ENCODE data around the gene TSPAN33.
"Not testable (repeated sequence)": the region's sequence is repeated elsewhere in the genome, so short reads cannot be mapped to it uniquely, and the experiment has no call there.

The TSPAN33 gene

DNA sequence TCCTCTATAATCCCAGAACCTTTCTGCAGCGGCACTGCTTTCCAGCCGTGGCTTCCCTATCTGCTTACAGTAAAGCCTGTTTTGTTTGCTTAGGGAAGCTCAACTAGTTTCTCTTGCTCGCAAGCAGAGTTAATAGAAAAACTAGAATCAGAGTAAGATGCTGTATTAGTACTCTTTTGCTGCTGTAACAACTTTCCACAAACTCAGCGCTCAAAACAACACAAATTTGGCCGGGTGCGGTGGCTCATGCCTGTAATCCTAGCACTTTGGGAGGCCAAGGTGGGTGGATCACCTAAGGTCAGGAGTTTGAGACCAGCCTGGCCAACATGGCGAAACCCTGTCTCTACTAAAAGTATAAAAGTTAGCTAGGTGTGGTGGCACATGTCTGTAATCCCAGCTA lies 29.4 kb downstream of the TSPAN33 start:
- not testable (repeated sequence) for DNase-seq

DNA sequence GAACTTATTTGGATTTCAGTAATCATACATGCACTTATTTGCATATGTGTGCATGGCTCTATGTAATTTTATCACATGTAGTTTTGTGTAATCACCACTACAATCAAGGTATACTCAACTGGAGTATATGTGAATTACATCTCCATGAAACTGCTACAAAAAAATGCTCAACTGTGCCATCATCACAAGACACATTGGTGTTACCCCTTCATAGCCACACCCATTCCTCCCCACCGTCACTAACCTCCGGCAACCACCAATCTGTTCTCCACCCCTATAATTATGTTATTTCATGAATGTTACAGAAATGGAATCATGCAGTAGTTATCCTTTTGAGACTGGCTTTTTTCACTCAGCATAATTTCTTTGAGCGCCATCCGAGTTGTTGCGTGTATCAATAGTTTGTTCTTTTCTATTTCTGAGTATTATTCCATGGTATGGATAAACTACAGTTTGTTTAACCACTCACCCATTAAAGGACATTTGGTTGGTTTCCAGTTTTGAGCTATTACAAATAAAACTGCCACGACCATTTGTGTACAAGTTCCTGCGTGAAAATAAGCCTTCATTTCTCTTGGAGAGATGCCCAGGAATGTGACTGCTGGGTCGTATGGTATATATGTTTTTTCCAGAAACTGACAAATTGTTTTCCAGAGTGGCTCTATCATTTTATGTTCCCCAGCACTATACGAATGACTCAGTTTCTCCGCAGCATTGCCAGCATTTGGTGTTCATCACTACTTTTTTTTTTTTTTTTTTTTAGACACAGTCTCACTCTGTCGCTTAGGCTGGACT lies 32.6 kb downstream of the TSPAN33 start:
- no peak for DNase-seq

DNA sequence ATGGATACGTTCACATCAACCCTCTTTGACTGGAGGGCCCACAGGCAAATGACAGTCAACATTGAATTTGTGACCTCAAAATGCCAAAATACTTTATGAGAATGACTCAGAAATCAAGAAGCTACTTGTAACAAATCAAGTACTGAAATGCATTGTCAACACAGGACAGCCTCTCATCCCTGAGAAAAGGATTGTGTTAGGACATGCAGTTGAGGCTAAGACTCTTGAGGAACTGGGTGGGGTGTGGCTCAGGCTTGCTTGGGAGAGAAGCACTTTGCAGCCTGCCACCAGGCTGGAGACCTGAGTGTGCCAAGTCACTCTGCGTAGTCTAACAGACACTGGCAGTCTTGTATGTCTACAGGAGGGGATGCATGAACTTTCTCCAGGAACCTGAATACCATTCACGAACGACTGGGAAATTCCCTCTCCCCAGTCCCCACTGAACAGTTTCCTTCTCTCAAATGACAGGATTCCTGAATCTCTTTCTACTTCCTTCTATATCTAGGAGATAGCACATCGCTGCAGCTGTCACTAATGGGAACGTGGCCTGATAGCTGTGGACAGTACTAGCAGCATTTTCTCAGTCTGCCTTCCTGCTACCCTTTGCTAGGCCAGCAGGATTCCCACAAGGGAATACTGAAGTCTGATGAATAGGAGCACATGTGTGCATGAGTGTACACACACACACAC lies 40.6 kb downstream of the TSPAN33 start:
- no peak for DNase-seq

DNA sequence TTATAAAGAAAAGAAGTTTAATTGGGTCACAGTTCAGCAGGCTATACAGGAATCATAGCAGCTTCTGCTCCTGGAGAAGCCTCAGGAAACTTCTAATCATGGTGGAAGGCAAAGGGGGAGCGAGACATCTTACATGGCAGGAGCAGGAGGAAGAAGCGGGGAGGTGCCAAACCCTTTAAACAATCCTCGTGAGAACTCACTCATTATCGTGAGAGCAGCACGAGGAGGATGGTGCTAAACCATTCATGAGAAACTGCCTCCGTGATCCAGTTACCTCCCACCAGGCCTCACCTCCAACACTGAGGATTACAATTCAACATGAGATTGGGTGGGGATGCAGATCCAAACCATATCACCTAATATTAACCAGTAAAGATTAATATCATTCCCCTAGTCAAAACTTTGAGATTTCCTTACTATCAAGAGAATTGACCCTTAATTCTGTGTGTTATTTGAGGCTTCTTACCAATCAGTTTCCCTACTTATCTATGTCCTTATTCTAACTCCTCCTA lies 42.3 kb downstream of the TSPAN33 start:
- DNase-seq, result no peak

DNA sequence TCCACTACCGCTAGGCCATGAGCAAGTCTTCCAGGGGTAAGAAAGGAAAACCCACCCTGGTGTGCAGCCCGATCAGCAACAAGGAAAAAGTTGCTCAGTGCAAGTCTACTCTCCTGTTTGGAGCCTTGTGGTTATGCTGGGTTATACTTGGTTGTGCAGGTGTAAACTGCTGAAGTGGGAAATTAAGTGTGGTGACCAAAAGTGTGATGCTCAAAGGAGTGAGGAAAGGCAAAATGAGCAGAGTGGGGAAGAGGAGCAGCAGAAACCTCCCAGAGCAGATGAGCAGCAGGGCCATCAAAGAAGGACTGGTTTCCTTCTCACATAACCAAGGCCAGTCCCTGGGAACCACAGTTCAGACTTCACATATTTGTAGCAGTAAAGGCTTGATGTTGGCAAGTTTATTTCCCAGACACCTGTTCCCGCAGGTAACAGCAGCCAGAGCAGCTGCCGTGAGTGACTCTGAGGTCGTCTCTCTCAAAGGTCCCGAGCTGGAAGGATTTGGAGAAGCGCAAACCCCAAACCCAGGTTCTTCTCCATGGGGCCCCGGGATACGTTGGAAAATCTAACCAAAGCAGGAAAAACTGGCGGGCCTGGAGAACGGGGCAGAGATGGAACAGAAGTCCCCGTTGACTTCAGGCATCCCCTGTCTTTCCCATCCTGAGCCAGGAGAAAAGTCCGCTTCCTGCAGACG lies 43.3 kb downstream of the TSPAN33 start:
- DNase-seq, result no peak

DNA sequence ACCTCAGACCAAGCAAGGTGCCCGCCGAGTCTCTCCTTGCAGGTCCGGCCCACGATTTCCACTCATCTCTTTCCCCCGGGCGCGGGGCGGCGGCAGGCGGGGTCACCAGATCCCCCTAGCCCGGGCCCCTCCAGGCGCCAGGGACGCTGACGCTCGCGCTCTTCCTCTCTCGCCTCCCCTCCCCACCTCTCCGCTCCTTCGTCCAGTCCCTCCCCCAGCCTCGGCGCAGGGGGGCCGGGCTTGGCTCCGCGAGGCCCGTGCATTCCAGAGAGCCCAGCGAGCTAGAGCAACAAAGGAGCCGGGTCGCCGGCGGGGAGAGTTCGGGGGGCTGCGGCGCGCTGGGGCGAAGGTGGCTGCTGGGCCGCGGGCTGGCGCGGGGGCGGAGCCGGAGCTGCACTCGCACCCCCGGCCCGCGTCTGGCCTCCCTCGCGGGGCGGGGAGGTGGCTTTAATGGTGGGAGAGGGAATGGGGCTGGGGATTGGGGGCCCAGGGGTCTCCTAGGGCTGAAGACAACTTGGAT lies 43.9 kb downstream of the TSPAN33 start, which contains the start of gene SMO:
Gene SMO (plus strand): TSS at position 262 of the 520 bp plus-strand sequence. CDS start 519 bp downstream, outside the sequence.
- DNase-seq, result peak; percentile 5

DNA sequence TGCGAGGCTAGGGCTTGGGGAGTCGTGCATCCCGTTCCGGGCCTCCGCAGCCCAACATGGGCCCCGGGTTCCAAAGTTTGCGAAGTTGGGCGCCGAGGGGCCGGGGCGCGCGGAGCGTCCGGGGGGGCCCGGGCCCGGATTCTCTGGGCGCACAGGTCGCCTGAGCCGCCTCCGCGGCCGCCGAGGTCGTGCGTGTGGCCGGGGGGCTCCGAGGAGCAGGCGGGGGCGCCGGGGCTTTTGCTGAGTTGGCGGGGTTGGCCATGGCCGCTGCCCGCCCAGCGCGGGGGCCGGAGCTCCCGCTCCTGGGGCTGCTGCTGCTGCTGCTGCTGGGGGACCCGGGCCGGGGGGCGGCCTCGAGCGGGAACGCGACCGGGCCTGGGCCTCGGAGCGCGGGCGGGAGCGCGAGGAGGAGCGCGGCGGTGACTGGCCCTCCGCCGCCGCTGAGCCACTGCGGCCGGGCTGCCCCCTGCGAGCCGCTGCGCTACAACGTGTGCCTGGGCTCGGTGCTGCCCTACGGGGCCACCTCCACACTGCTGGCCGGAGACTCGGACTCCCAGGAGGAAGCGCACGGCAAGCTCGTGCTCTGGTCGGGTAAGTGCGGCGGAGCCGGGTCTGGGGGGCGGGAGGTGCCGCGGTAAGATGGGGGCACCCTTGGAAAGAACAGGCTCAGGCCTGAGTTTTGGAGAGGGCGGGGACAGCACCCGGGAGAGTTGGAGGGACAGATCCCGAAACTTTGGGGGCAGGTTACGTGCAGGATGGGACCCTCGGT lies 44.6 kb downstream of the TSPAN33 start:
- DNase-seq, result no peak

DNA sequence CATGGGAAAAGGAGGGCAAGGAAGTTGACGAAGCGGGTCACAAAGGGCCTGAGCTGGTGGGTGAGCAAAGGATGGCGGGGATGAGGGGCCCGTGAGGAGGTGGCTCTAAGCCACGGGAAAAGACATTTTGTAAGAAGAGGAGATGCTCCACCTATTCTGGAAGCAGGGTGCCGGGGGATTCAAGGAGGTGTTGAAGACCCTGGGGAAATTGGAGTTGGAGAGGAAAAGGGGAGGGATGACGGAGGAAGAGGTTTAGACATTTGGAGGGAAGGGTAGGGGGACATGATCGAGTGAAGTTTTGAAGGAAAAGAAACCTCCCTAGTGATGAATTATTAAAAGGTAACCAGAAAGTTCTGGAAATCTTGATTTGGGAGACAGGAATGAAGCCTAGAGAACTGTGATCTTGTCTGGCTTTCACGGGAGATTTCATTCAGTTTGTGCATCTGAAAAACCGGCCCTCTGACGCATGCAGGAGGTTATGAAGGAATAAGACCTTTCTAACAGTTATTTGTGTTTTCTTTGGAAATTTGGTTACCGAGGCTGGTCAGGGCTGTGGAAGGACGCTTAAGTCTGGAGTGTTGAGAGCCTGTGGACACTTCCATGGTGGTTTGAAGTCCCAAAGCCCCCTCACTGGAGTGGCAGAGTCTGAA lies 45.3 kb downstream of the TSPAN33 start:
- DNase-seq, result no peak

DNA sequence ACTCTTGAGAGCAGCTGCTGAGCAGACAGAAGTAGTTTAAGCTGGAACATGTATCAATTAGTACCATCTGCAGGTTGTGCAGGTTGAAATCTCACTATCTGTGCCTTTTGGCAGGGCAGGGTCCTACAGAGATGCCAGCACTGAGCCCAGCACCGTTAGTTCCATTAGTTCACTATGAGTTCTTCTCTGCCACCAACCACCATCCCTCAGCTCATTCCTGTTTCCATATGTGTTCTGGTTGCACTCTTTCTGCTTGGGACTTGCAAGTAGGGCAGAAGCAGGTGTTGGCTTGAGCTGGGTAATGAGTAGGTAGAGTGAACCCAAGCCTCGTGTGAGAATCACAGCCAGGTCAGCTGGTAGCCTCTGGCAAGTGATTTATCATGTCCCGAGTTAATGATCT lies 46.8 kb downstream of the TSPAN33 start:
- DNase-seq, result no peak

DNA sequence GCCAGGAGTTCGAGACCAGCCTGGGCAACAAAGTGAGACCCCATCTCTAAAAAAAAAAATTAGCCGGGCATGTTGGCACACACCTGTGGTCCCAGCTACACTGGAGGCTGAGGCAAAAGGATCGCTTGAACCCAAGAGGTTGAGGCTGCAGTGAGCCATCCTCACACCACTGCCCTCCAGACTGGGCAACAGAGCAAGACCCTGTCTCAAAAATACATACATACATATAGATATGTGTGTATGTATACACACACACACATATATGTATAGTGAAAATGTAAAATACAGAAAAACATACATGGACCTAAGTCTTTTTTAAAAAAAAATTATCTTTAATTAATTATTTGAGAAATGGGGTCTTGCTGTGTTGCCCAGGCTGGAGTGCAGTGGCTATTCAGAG lies 49.4 kb downstream of the TSPAN33 start:
- DNase-seq, result no peak

DNA sequence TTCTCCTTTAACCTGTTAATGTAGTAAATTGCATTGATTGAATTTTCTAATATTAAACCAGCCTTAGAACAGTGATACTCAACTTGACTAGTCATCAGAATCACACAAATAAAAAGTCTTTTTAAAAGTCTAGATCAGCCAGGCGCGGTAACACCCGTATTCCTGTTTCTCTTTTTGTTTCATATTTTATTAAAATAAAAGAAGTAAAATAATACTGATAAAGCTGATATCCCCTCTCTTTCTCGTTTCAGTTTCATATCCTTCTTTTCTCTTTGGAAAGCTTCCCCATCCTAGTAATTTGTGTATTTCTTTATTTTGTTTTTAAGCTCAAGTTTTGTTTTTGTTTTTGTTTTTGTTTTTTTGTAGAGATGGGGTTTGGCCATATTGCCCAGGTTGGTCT lies 53.3 kb downstream of the TSPAN33 start:
- DNase-seq, result no peak

DNA sequence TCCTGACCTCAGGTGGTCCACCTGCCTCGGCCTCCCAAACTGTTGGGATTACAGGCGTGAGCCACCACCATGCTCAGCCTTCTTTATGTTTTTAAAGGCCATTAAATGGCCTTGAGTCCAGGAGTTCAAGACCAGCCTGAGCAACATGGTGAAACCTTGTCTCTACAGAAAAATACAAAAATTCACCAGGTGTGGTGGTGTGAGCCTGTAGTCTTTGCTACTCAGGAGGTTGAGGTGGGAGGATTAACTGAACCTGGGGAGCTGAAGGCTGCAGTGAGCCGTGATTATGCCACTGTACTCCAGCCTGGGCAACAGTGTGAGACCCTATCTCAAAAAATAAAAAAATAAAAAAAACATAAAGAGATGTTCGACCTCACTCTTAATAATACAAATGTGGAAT lies 54.9 kb downstream of the TSPAN33 start:
- DNase-seq, result no peak

DNA sequence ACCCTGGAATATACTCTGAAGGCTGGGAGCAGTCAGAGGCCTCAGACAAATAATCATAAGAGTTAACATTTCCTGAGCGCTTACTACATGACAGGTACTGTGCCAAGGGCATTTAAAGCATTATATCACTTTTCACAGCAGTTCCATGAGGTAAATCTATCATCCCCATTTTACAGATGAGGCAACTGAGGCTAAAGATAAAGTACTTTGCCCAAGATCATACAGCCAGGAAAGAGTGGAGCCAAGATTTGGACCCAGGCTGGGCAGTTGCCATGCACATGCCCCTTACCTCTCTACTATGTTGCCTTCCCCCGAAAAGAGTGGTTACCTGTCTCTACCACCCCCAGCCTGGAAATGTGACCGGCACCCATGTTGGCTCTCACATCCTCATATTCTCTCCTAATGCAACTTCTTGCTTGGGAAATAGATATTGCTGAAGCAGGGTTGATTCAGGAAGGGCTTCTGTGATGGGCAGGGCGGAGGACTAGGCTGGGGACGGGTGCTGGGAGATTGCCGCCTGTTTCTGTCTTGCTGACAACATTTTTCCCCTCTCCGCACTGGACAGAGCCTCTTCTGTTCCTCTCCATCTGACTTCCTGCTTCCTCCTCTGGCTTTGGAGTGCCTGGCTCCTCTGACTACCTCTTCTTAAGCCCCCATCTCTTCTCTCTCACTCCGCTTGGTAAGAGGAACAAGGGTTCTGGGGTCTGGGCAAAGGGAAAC lies 57.7 kb downstream of the TSPAN33 start:
- DNase-seq, result no peak

DNA sequence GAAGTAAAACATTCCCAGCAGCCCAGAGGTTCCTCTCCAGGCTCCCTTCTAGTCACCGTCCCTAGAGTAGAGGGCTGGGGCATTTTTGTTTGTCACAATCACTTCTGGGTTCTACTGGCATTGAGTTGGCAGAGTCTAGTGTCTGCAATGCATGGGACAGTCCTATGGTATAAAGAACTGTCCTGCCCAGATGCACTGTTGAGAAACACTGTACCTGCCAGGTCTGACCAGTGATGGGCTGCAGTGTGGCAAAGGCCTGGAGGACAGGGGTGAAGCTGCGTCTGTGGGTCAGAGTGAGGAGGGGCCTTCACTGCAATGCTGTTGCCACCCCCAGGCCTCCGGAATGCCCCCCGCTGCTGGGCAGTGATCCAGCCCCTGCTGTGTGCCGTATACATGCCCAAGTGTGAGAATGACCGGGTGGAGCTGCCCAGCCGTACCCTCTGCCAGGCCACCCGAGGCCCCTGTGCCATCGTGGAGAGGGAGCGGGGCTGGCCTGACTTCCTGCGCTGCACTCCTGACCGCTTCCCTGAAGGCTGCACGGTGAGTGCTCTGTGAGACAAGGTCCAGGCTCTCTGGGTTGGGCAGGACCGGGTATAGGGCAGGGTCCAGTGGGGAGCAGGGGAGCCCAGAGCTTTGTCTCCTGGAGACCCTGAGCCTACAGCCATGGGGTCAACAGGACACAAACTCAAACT lies 58.7 kb downstream of the TSPAN33 start:
- DNase-seq, result no peak

DNA sequence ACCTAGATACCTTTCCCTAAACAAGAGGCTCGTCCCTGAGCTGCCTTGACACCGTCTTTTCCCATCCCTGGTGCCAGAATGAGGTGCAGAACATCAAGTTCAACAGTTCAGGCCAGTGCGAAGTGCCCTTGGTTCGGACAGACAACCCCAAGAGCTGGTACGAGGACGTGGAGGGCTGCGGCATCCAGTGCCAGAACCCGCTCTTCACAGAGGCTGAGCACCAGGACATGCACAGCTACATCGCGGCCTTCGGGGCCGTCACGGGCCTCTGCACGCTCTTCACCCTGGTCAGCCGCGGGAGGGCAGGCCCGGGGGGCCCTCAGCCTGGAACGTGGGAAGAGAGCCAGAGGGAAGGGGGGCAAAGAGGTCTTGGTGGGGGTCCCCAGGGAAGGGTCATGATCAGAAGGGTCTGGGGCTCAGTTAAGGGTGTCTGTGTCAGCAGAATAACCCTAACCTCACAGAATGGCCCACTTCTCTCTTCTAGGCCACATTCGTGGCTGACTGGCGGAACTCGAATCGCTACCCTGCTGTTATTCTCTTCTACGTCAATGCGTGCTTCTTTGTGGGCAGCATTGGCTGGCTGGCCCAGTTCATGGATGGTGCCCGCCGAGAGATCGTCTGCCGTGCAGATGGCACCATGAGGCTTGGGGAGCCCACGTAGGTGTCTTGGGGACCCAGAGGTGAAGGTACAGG lies 60.8 kb downstream of the TSPAN33 start:
- DNase-seq, result no peak

DNA sequence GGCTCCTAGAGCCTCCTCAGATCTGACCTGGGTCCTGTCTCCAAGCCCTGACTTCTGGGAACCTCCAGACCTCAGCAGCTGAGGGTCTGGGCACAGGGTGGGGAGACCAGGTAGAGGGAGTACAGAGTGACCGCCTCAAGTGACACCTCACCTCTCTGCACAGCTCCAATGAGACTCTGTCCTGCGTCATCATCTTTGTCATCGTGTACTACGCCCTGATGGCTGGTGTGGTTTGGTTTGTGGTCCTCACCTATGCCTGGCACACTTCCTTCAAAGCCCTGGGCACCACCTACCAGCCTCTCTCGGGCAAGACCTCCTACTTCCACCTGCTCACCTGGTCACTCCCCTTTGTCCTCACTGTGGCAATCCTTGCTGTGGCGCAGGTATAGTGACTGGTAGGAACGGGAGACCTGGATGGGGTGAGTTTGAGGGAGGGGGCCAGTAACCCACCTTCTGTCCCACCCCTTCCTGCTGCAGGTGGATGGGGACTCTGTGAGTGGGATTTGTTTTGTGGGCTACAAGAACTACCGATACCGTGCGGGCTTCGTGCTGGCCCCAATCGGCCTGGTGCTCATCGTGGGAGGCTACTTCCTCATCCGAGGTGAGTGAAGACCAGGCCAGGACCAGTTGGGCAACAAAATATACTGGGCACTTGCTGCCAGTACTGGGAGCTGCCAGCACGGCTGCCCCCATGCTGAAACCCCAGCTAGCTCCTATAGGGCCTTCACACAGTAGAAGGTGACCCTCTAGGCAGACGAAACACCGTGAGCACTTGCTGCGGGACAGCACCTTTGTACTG lies 61.7 kb downstream of the TSPAN33 start:
- DNase-seq, result no peak

DNA sequence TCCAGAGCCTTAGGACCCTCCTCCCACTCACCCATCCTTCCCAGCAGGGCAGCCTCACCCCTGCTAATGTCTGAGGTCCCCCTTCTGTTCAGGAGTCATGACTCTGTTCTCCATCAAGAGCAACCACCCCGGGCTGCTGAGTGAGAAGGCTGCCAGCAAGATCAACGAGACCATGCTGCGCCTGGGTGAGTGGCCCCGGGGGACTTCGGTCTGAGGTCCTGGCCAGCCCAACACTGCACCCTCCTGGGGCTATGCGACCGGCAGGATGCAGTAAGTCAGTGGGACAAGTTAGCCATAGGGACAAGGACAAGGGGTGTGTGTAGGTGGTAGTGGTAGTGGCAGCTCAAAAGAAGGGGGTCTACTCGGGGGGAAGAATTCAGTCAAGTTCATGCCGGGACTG lies 64.2 kb downstream of the TSPAN33 start:
- no peak for DNase-seq

DNA sequence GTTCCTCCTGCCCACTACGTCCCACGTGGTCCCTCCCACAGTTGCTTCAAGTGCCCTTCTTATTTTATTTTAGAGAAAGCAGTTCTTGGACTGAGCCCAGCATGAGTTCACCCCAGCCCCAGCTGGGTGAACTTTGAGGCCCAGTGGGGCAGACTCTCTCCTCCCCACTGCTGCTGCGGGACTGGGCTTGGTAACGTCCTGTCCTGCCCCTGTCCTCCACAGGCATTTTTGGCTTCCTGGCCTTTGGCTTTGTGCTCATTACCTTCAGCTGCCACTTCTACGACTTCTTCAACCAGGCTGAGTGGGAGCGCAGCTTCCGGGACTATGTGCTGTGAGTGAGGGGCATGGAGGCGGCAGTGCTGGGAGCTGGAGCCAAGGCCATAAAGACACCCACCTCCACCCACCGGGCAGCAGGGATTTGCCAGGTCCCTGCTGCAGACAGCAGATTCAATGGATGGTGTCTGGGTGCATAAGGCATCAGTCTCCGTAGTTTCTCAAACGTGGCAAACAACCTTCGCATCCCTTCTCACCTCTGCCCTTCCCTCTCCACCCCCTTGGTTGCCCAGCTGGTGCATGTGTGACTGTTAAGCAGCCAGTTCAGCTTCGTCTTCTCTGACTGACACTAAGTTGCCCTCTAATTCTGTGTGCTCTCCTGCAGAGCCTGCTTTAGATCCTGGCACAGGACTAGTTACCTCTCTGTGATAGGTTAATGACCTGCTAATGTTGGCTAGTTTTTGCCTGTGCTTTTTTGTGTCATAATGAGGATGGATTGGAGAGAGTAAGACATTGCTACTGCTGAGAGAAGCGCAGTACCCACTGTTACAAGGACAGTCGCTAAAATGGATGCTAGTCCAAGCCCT lies 64.8 kb downstream of the TSPAN33 start:
- no peak for DNase-seq

Data from NCI-H510A treated with DMSO at 0.1 percent for 48 hours (cell line).